HG02763 (cell line): ENCODE results near the gene RENBP.

Experiments
- ATAC-seq: cut with Tn5 transposase; IDR thresholded peaks from one replicate; pipeline ENCODE4 v1.9.1; 2021; ENCODE audit warnings: mild to moderate bottlenecking, moderate library complexity; ENCODE audit not compliant: unreplicated experiment

Gene RENBP

GRCh38 chrX:153922932-153923857, 21.2 kb downstream of the RENBP start:
- ATAC-seq = no peak

- ATAC-seq = no peak
These were observed 22.7 kb downstream of the RENBP start for GRCh38 chrX:153921511-153922446.

- no peak for ATAC-seq
These were observed 23.4 kb downstream of the RENBP start for GRCh38 chrX:153921070-153921469.

GRCh38 chrX:153920546-153920945, 23.9 kb downstream of the RENBP start:
- ATAC-seq = no peak

- no peak for ATAC-seq
These were observed 25.2 kb downstream of the RENBP start for GRCh38 chrX:153919281-153919680.

- no peak for ATAC-seq
These were observed 26.6 kb downstream of the RENBP start for GRCh38 chrX:153917869-153918268.

- ATAC-seq = no peak
These were observed 30.7 kb downstream of the RENBP start for GRCh38 chrX:153913701-153914100.

- no peak for ATAC-seq
These were observed 31.2 kb downstream of the RENBP start for GRCh38 chrX:153913211-153913610.

- no peak for ATAC-seq
These were observed 32.6 kb downstream of the RENBP start for GRCh38 chrX:153911798-153912197.

GRCh38 chrX:153910446-153910845, 34.0 kb downstream of the RENBP start:
- no peak for ATAC-seq

- no peak for ATAC-seq
These were observed 34.5 kb downstream of the RENBP start for GRCh38 chrX:153909980-153910360.

- ATAC-seq = no peak
These were observed 35.1 kb downstream of the RENBP start for GRCh38 chrX:153909024-153909979.

- no peak for ATAC-seq
These were observed 36.1 kb downstream of the RENBP start for GRCh38 chrX:153908219-153908860.

GRCh38 chrX:153907456-153907855, 37.0 kb downstream of the RENBP start:
- ATAC-seq = no peak

- ATAC-seq = no peak
These were observed 38.1 kb downstream of the RENBP start for GRCh38 chrX:153906126-153906917.

GRCh38 chrX:153905481-153906095, 38.9 kb downstream of the RENBP start:
- ATAC-seq = no peak

- ATAC-seq = no peak
These were observed 40.2 kb downstream of the RENBP start, which contains the start of gene AVPR2 for GRCh38 chrX:153903991-153904957. Gene AVPR2, plus strand, starts transcription at chrX:153904673. Its CDS starts 473 bp downstream, at chrX:153905146.
